Glomerular endothelial cell (primary cell): ENCODE results near the gene CRY1. TPM values are rescaled to one million over a fixed set of nuclear protein-coding genes. Genes with fewer than 3 reads are reported as not detected.

Experiments
- DNase-seq: peaks from one replicate; pipeline ENCODE4 v3.0.0-alpha.2; 2011; ENCODE audit warnings: low read depth, low spot score; ENCODE audit errors: extremely low read depth
- total RNA-seq: library from RNA; depleted of rRNA; stranded (reverse); fragments of >200 nt; gene quantifications from 2 replicates; pipeline ENCODE4 v1.2.3, GENCODE V29; 2015

The CRY1 gene
- total RNA-seq, 1 donor from 2014 or later = 24.4 TPM

GRCh38 chr12:106974511-106974910 lies 118.8 kb downstream of the CRY1 start:
- DNase-seq = no peak

GRCh38 chr12:106973545-106973944 lies 119.8 kb downstream of the CRY1 start:
- no peak for DNase-seq

DNA sequence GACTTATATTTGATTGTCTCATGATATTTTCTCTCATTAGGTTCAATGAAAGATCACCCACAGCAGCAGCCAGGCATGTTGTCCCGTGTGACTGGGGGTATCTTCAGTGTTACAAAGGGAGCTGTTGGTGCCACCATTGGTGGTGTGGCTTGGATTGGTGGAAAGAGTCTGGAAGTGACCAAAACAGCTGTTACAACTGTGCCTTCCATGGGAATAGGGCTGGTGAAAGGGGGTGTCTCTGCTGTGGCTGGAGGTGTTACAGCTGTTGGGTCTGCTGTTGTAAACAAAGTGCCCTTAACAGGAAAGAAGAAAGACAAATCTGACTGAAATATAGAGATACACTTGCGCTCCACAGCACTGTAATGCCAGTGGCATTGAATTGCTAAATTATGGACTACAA lies 122.3 kb downstream of the CRY1 start:
- DNase-seq = no peak

DNA sequence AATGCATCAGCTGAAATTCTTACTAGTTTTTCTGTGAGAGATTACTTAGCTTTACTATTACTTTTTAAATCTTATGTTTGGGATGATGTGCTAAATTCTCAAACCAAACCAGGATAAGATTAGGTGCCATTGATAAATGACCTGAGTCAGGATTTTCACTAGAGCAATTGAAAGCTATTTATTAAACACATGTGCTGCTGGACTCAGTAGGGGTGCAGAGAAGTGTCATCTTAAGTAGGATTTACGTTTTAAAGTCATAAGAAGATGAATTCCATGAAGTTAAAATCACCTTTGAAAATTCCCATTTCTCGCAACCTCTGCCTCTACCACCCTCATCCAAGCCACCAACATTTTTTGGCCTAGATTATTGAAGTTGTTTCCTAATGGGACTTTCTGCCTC lies 128.8 kb downstream of the CRY1 start:
- no peak for DNase-seq

DNA sequence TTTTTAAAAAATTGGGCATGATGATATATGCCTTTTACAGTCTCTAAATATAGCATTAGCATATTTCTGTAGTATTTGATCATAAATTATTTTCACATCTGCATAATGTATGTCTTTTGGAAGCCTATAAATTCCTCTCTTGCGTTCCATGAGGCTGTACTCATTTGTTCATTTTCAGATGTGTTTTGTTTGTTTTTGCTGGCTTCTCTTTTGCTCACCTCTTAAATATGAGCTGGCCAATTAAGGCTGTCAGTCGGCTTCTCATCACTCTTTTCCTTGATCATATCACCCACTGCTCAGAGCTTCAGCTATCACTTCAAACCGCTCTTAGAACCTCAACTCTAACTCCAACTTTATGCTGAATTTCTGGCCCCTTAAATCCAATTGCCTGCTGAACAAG lies 131.1 kb downstream of the CRY1 start:
- DNase-seq = no peak

- DNase-seq = no peak
Observed at GRCh38 chr12:106960443-106960842, 132.9 kb downstream of the CRY1 start.

GRCh38 chr12:106957583-106957982 lies 135.8 kb downstream of the CRY1 start:
- no peak for DNase-seq

DNA sequence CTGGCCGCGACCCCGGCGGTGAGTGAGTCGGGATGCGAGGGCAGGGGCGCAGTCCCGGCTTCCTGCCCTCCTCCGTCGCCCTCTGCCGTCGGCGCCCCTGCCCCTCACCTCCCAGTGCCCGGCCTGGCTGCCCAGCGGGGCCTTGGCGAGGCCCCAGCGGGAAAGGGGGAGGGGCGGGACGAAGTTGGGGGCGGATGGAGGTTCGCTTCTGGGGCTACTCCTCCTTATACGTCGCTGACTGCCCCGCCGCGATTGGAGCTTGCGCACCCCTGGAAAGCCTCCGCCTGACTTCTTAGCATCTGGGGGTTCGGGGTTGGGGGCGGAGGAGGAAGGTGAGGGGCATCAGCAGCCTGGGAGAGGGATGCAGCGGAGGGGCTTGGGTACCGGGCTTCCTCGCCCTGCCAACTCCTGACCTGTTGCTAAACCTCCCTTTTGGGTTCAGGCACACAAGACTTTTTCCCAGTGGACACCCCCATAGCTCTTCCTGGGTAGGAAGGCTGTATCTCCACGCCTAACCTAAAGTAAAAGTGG lies 137.2 kb downstream of the CRY1 start:
- DNase-seq = no peak

GRCh38 chr12:106955377-106956047 lies 137.8 kb downstream of the CRY1 start, which contains the start of gene TMEM263:
Gene TMEM263 (plus strand): TSS chr12:106955907. CDS start chr12:106967117, 11,210 bp downstream.
- DNase-seq = no peak

- DNase-seq = no peak
Observed at GRCh38 chr12:106954462-106955376, 138.6 kb downstream of the CRY1 start.

DNA sequence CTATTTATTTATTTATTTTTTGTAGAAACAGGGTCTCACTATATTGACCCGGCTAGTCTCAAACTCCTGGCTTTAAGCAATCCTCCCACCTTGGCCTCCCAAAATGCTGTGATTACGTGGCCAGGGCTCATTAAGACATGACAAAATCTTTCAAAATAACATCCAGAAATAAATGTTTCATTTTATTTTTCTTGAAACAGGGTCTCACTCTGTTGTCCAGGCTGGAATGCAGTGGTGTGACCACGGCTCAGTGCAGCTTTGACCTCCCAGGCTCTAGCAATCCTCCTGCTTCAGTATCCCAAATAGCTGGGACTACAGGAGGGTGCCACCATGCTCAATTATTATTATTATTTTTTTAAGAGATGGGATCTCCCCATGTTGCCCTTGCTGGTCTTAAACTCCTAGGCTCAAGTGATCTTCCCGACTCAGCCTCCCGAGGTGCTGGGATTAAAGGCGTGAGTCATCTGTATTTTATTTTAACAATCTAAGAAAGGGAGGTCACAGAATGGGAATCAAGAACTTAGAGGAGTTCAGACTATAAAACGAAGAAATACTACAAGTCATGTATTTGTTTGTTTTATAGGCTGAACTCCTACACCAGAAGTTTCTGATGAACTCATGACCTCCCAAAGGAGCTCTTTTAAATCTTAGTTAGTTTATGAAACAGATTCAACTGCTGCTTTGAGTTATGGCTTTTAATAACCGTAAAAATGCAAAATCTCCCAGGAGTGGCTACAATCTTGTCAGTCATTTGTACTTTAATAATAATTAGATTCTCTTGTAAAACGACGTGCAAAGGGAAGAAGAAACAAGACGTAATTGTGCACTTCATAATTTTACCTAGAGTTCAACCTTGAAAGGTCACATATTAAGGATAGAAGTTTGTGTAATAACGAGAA lies 139.7 kb downstream of the CRY1 start:
- no peak for DNase-seq

GRCh38 chr12:106950591-106950990 lies 142.8 kb downstream of the CRY1 start:
- no peak for DNase-seq

DNA sequence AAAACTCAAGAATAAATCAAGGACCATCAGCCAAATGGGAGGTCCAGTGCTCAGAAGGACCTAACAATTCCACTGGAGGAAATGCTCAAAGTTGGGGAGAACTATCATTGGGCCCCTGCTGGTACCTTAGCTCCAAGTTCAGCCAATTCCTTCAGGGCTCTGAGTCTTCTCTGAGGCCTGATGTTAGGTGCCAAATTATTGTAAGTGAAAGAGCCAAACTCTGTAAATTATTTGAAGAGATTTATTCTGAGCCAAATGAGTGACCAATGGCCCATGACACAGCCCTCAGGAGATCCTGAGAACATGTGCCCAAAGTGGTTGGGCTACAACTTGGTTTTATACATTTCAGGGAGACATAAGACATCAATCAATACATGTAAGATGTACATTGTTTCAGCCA lies 145.9 kb downstream of the CRY1 start:
- no peak for DNase-seq

DNA sequence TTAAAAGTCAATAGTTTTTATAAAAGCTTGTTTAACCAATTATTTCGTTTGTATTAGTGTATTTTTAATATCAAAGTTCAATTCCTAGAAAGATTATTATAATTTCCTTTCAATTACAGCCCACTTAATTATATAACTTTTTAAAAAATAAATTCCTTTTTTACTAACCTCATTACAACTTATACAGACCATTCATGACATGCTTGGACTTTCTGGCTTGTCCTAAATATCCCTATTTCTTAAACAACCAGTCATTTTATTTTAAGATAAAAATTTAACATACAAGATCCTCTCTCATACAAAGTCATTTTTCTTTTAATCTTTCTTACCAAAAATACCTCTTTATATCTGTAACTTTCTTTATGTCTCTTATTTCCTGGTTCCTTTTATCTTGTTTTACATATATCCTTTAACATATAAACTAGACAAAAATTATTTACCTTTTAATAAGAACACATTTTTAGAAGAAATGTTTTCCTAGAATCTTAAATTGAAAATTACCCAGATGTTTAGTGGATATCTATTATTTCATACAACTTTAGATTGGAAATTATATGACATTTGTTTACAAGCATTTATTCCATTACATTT lies 148.0 kb downstream of the CRY1 start:
- no peak for DNase-seq

DNA sequence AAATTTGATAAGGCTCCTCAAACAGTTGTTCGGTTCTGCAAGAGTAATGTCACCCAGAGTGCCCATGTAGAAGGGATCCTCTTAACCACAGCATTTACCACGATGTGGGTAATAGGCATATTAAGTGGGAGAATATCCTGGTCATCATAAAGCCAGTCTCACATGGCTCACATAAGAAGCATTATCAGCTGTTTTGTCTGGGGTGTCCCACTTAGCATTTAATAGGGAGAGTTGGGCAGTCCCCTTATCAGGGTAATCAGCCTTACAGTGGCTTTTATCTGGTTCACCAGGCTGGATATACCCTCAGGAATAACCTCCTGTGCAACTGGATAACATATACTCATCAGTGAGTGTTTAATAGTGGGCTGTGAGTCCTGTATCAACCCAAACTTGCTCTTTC lies 150.6 kb downstream of the CRY1 start:
- no peak for DNase-seq

- no peak for DNase-seq
Observed at GRCh38 chr12:106941481-106942156, 151.7 kb downstream of the CRY1 start.
